H9 (cell line): ENCODE measurements around the gene BHLHE40. TPM values are rescaled to one million over a fixed set of nuclear protein-coding genes. Genes with fewer than 3 reads are reported as not detected.

ENCODE experiments used
- DNase-seq: peaks from one replicate; pipeline ENCODE4 v3.0.0-alpha.2; 2017
- H2AFZ ChIP-seq: one replicate; pipeline ENCODE4 v1.6.1; 2013; ENCODE audit warnings: mild to moderate bottlenecking, low read length, control low read depth, moderate library complexity
- H2AK5ac ChIP-seq: 2 replicates; pipeline ENCODE4 v1.6.1; 2013; ENCODE audit warnings: low read length, control low read depth, mixed read lengths; ENCODE audit not compliant: insufficient read length
- H2BK120ac ChIP-seq: one replicate; pipeline ENCODE4 v1.6.1; 2013; ENCODE audit warnings: low read depth, mild to moderate bottlenecking, low read length, control low read depth, inconsistent platforms; ENCODE audit not compliant: poor library complexity, severe bottlenecking
- H2BK12ac ChIP-seq: 2 replicates; pipeline ENCODE4 v1.6.1; 2013; ENCODE audit warnings: low read length, control low read depth, mixed read lengths, low read depth; ENCODE audit not compliant: insufficient read length
- H2BK15ac ChIP-seq: 2 replicates; pipeline ENCODE4 v1.6.1; 2013; ENCODE audit warnings: low read depth, low read length, control low read depth
- H2BK20ac ChIP-seq: one replicate; pipeline ENCODE4 v1.6.1; 2013; ENCODE audit warnings: low read depth, mild to moderate bottlenecking, low read length, control low read depth, inconsistent platforms; ENCODE audit not compliant: poor library complexity, severe bottlenecking
- H2BK5ac ChIP-seq: 2 replicates; pipeline ENCODE4 v1.6.1; 2013; ENCODE audit warnings: low read length, control low read depth, mixed read lengths; ENCODE audit not compliant: insufficient read length
- H3K14ac ChIP-seq: 2 replicates; pipeline ENCODE4 v1.6.1; 2013; ENCODE audit warnings: low read length, control low read depth; ENCODE audit not compliant: insufficient read depth
- H3K18ac ChIP-seq: 2 replicates; pipeline ENCODE4 v1.6.1; 2013; ENCODE audit warnings: low read depth, mild to moderate bottlenecking, mixed read lengths, low read length, control low read depth; ENCODE audit not compliant: insufficient read length
- H3K23ac ChIP-seq: 2 replicates; pipeline ENCODE4 v1.6.1; 2013; ENCODE audit warnings: low read length, control low read depth, mixed read lengths, low read depth; ENCODE audit not compliant: insufficient read length
- H3K23me2 ChIP-seq: 2 replicates; pipeline ENCODE4 v1.6.1; 2013; ENCODE audit warnings: low read depth, mild to moderate bottlenecking, mixed read lengths, low read length, control low read depth; ENCODE audit not compliant: insufficient read length, poor library complexity, severe bottlenecking
- H3K27ac ChIP-seq: 2 replicates; pipeline ENCODE4 v1.5.1; 2013; ENCODE audit warnings: low read length, control low read depth, mixed read lengths, low read depth; ENCODE audit not compliant: insufficient read length
- H3K27me3 ChIP-seq: 2 replicates; pipeline ENCODE4 v1.6.1; 2013; ENCODE audit warnings: low read length, control low read depth, inconsistent platforms; ENCODE audit not compliant: insufficient read depth
- H3K4ac ChIP-seq: 2 replicates; pipeline ENCODE4 v1.6.1; 2013; ENCODE audit warnings: low read depth, mild to moderate bottlenecking, control low read depth, inconsistent platforms, low read length, moderate library complexity
- H3K4me1 ChIP-seq: 2 replicates; pipeline ENCODE4 v1.6.1; 2013; ENCODE audit warnings: low read length, control low read depth, inconsistent platforms; ENCODE audit not compliant: insufficient read depth
- H3K4me2 ChIP-seq: 2 replicates; pipeline ENCODE4 v1.6.1; 2013; ENCODE audit warnings: low read length, control low read depth, mixed read lengths; ENCODE audit not compliant: insufficient read length, insufficient read depth
- H3K56ac ChIP-seq: 2 replicates; pipeline ENCODE4 v1.6.1; 2013; ENCODE audit warnings: low read depth, mild to moderate bottlenecking, mixed read lengths, low read length, control low read depth; ENCODE audit not compliant: insufficient read length
- H3K79me1 ChIP-seq: 2 replicates; pipeline ENCODE4 v1.6.1; 2013; ENCODE audit warnings: low read depth, mild to moderate bottlenecking, moderate library complexity, low read length, control low read depth, inconsistent platforms; ENCODE audit not compliant: insufficient read depth, poor library complexity, severe bottlenecking
- H3K79me2 ChIP-seq: 2 replicates; pipeline ENCODE4 v1.6.1; 2013; ENCODE audit warnings: low read length, control low read depth, inconsistent platforms; ENCODE audit not compliant: insufficient read depth
- H3K9ac ChIP-seq: 2 replicates; pipeline ENCODE4 v1.6.1; 2013; ENCODE audit warnings: low read length, control low read depth, mixed read lengths; ENCODE audit not compliant: insufficient read length; ENCODE audit errors: extremely low read depth
- H3K9me3 ChIP-seq: one replicate; pipeline ENCODE4 v1.6.1; 2013; ENCODE audit warnings: low read depth, low read length, inconsistent platforms; ENCODE audit not compliant: control insufficient read depth
- H3T11ph ChIP-seq: one replicate; pipeline ENCODE4 v1.6.1; 2013; ENCODE audit warnings: mild to moderate bottlenecking, low read length, control low read depth, inconsistent platforms
- H4K20me1 ChIP-seq: one replicate; pipeline ENCODE4 v1.6.1; 2013; ENCODE audit not compliant: control insufficient read depth, insufficient read length, insufficient read depth
- H4K5ac ChIP-seq: 2 replicates; pipeline ENCODE4 v1.6.1; 2013; ENCODE audit warnings: low read depth, mild to moderate bottlenecking, mixed read lengths, low read length, control low read depth; ENCODE audit not compliant: insufficient read length
- H4K8ac ChIP-seq: replicated peaks from 2 replicates; pipeline ENCODE4 v1.6.1; 2013; ENCODE audit warnings: low read length, control low read depth, mixed read lengths, low read depth; ENCODE audit not compliant: insufficient read length
- H4K91ac ChIP-seq: 2 replicates; pipeline ENCODE4 v1.6.1; 2013; ENCODE audit warnings: low read depth, mild to moderate bottlenecking, moderate library complexity, mixed read lengths, low read length, control low read depth; ENCODE audit not compliant: insufficient read length
- H3K27ac Mint-ChIP-seq, 3 experiments: 2 replicates in 2 of 3; 3 replicates in 1 of 3; pipeline ENCODE4 v1.8.0; 2020 to 2021; ENCODE audit warnings: mixed read lengths in 3 of 3, mild to moderate bottlenecking in 1 of 3, moderate library complexity in 1 of 3
- H3K27me3 Mint-ChIP-seq: 2 replicates; pipeline ENCODE4 v1.8.0; 2021; ENCODE audit warnings: low read depth, mild to moderate bottlenecking, moderate library complexity, mixed read lengths
- H3K36me3 Mint-ChIP-seq, 3 experiments: 2 replicates in 2 of 3; 3 replicates in 1 of 3; pipeline ENCODE4 v1.8.0; 2020 to 2021; ENCODE audit warnings: low read depth in 3 of 3, mixed read lengths in 3 of 3; ENCODE audit not compliant: insufficient read depth in 1 of 3
- H3K4me1 Mint-ChIP-seq, 2 experiments: 2 replicates each; pipeline ENCODE4 v1.8.0; 2020; ENCODE audit warnings: mixed read lengths in 2 of 2
- H3K4me3 Mint-ChIP-seq, 2 experiments: 2 replicates in 1 of 2; 3 replicates in 1 of 2; pipeline ENCODE4 v1.8.0; 2020 to 2021; ENCODE audit warnings: mild to moderate bottlenecking in 2 of 2, mixed read lengths in 2 of 2, moderate library complexity in 1 of 2
- H3K9me3 Mint-ChIP-seq, 2 experiments: 2 replicates in 1 of 2; 3 replicates in 1 of 2; pipeline ENCODE4 v1.8.0; 2020; ENCODE audit warnings: mild to moderate bottlenecking in 2 of 2, mixed read lengths in 2 of 2, moderate library complexity in 1 of 2
- WGBS: extraction: QIAGEN DNeasy Blood & Tissue Kit; methylation state at CpG from one replicate; pipeline ENCODE4 v1.1.7; 2013; ENCODE audit warnings: missing lambda C conversion rate, low lambda C conversion rate, mixed read lengths; ENCODE audit not compliant: insufficient read length; ENCODE audit errors: extremely low coverage; 5-methylcytosine and 5-hydroxymethylcytosine counted together
- total RNA-seq: library from RNA; stranded (reverse); gene quantifications from 2 replicates; pipeline ENCODE4 v1.2.1, GENCODE V29; 2021
- TF ChIP-seq, protein P1 (sequence below): fragments of 200-600 bp; sonication (generic); conservative IDR thresholded peaks from 3 replicates; pipeline ENCODE4 v1.8.0; 2021; ENCODE audit warnings: antibody characterized with exemption, mild to moderate bottlenecking

BHLHE40 gene
- total RNA-seq, 1 experiment from 2014 or later, result 4.1 TPM

DNA sequence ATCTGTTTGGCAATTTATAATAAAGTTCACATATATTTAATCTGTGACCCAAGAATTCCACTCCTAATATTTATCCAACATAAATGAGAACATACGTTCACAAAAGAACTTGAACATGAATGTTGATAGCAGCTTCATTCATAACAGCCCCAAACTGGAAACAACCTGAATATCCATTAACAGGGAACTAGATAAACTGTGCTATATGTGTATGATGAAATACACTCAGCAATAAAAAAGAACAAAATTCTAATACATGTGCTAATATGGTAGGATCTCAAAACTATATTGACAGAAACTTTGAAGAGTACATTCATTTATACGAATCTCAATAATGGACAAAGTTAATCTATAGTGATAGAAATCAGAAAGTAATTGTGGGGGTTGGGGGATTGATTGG, 5.1 kb upstream of the BHLHE40 start:
- no peak overlapping the region for H3K27ac ChIP-seq
- TF ChIP-seq, protein P1, sequence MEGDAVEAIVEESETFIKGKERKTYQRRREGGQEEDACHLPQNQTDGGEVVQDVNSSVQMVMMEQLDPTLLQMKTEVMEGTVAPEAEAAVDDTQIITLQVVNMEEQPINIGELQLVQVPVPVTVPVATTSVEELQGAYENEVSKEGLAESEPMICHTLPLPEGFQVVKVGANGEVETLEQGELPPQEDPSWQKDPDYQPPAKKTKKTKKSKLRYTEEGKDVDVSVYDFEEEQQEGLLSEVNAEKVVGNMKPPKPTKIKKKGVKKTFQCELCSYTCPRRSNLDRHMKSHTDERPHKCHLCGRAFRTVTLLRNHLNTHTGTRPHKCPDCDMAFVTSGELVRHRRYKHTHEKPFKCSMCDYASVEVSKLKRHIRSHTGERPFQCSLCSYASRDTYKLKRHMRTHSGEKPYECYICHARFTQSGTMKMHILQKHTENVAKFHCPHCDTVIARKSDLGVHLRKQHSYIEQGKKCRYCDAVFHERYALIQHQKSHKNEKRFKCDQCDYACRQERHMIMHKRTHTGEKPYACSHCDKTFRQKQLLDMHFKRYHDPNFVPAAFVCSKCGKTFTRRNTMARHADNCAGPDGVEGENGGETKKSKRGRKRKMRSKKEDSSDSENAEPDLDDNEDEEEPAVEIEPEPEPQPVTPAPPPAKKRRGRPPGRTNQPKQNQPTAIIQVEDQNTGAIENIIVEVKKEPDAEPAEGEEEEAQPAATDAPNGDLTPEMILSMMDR, result no peak

More for the DNA sequence above, 5.1 kb upstream of the BHLHE40 start:
- no peak overlapping the region for H4K91ac ChIP-seq
- no peaks in the 10 kb centered on the region for H3K79me2 ChIP-seq
- no peak overlapping the region for H3K56ac ChIP-seq
- no peak for DNase-seq
- H3K27me3 Mint-ChIP-seq, result peaks cover 30% of the 10 kb centered on the region
- H4K8ac ChIP-seq, result no peak overlapping the region
- peaks cover 0 to 3% of the 10 kb centered on the region in 2 experiments; a peak in 1 of 5 replicates for H3K9me3 Mint-ChIP-seq
- H3K23me2 ChIP-seq, result peaks cover 24% of the 10 kb centered on the region
- H2BK120ac ChIP-seq, result no peak overlapping the region
- H3K79me1 ChIP-seq, result no peaks in the 10 kb centered on the region
- H2BK12ac ChIP-seq, result no peak overlapping the region
- no peak overlapping the region for H3T11ph ChIP-seq
- no CpG with 5 or more reads among the region's 2 CpGs for WGBS
- H3K4me1 Mint-ChIP-seq, result peaks cover 15 to 24% of the 10 kb centered on the region in 2 experiments
- H3K36me3 Mint-ChIP-seq, result no peaks in the 10 kb centered on the region
- H3K9me3 ChIP-seq, result no peaks in the 10 kb centered on the region
- H2BK20ac ChIP-seq, result no peak overlapping the region
- H3K27ac Mint-ChIP-seq, result no peak overlapping the region
- H3K14ac ChIP-seq, result no peak overlapping the region
- no peak overlapping the region for H2BK15ac ChIP-seq
- no peaks in the 10 kb centered on the region for H4K20me1 ChIP-seq
- H3K23ac ChIP-seq, result no peak overlapping the region
- no peak overlapping the region for H2BK5ac ChIP-seq
- H3K4me2 ChIP-seq, result no peak overlapping the region
- no peak overlapping the region for H3K4ac ChIP-seq
- no peaks in the 10 kb centered on the region; the same call in 1 of the 2 replicates for H3K27me3 ChIP-seq
- H3K4me3 Mint-ChIP-seq, result no peak overlapping the region; a peak in 1 of 5 replicates
- no peak overlapping the region for H2AK5ac ChIP-seq
- no peak overlapping the region for H2AFZ ChIP-seq
- H3K4me1 ChIP-seq, result no peaks in the 10 kb centered on the region; the same call in 1 of the 2 replicates
- no peak overlapping the region for H3K18ac ChIP-seq
- H3K9ac ChIP-seq, result no peak overlapping the region
- H4K5ac ChIP-seq, result no peak overlapping the region
